ENCODE measurements around the gene CELF4. TPM values are rescaled to one million over a fixed set of nuclear protein-coding genes. Genes with fewer than 3 reads are reported as not detected.

Gene CELF4
- total and polyA plus RNA-seq, 10 of the 15 experiments (the other 5 are each of a cell fraction or from before 2014, with no cell fraction given) = 0.03 to 0.32 TPM; not detected in 8

DNA sequence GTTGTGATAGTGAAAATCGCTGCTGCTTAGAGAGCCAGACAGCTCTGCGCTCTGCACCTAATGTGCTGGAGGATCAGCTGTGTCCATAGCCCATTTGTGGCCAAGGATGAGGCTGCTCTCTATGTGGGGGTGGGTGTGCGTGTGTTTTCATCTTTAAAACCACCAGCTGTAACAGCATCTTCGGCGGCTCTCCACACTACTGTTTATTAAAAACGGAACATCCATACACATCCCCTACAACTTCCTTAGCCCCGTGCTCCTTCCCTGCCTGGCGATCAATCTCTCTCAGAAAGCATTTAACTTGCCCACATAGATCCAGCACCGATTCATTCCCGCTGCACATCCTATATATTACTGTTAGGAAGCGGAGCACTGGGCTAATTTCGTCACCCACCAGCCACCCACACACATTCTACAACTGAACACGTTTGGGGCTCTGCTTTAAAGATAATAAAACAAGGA is 1.6 kb downstream of the CELF4 start:
- POLR2A ChIA-PET = no interaction called here
- no peaks in the 10 kb centered on the region for H3K9me3 ChIP-seq (replicated peaks; ENCODE audit: control insufficient read depth, insufficient read depth, low read length)
- in situ Hi-C loops (cut with MboI) = no loop called here
- no peak overlapping the region for H2AFZ ChIP-seq (ENCODE audit: control insufficient read depth, low read depth, low read length)
- BruUV-seq (replicated peaks) = no TSS peak
- no peak overlapping the region for H3K27ac ChIP-seq (ENCODE audit: control insufficient read depth, insufficient read depth)
- H4K20me1 ChIP-seq (ENCODE audit: control insufficient read depth, insufficient read depth) = no peaks in the 10 kb centered on the region
- H3K9ac ChIP-seq (ENCODE audit: control insufficient read depth, insufficient read depth, low read length) = no peak overlapping the region
- no peak for ATAC-seq
- DNase-seq (ENCODE audit: low read depth, low spot score) = no peak
- H3K4me1 ChIP-seq (ENCODE audit: control insufficient read depth, insufficient read depth, low read length) = no peaks in the 10 kb centered on the region
- WGBS (ENCODE audit: insufficient coverage, insufficient replicate concordance, low lambda C conversion rate, missing lambda C conversion rate) = 35% methylated on average over 13 of the region's 13 CpGs
- no peak overlapping the region for H3K4me2 ChIP-seq (ENCODE audit: control insufficient read depth, insufficient read depth)
- TF ChIP-seq, protein P1, sequence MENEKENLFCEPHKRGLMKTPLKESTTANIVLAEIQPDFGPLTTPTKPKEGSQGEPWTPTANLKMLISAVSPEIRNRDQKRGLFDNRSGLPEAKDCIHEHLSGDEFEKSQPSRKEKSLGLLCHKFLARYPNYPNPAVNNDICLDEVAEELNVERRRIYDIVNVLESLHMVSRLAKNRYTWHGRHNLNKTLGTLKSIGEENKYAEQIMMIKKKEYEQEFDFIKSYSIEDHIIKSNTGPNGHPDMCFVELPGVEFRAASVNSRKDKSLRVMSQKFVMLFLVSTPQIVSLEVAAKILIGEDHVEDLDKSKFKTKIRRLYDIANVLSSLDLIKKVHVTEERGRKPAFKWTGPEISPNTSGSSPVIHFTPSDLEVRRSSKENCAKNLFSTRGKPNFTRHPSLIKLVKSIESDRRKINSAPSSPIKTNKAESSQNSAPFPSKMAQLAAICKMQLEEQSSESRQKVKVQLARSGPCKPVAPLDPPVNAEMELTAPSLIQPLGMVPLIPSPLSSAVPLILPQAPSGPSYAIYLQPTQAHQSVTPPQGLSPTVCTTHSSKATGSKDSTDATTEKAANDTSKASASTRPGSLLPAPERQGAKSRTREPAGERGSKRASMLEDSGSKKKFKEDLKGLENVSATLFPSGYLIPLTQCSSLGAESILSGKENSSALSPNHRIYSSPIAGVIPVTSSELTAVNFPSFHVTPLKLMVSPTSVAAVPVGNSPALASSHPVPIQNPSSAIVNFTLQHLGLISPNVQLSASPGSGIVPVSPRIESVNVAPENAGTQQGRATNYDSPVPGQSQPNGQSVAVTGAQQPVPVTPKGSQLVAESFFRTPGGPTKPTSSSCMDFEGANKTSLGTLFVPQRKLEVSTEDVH (IDR thresholded peaks at IDR 0.05; ENCODE audit: low read depth, partially characterized antibody) = no peak
- TF ChIP-seq NR2F1 (conservative IDR thresholded peaks at IDR 0.05) (no peak), BCL11A (IDR thresholded peaks at IDR 0.05; ENCODE audit: low read depth, low read length) (no peak), EZH2 (IDR thresholded peaks at IDR 0.05; ENCODE audit: borderline replicate concordance, control insufficient read depth, low read depth, low read length) (no peak), BHLHE40 (IDR thresholded peaks at IDR 0.05; ENCODE audit: borderline replicate concordance in 1 of 2, low read depth in 2 of 2, low read length in 1 of 2) (no peak), KAT2A (conservative IDR thresholded peaks at IDR 0.05; ENCODE audit: control insufficient read depth, low read depth, low read length) (no peak), IKZF2 (IDR thresholded peaks at IDR 0.05) (no peak)
- H3K27me3 ChIP-seq (replicated peaks in 1 of 2; ENCODE audit: control insufficient read depth in 2 of 2, insufficient read depth in 2 of 2, low read length in 1 of 2) = peaks cover 0 to 8% of the 10 kb centered on the region in 2 experiments; a peak in 3 of 4 replicates
- H3K79me2 ChIP-seq (ENCODE audit: control insufficient read depth, insufficient read depth, low read length) = no peaks in the 10 kb centered on the region
- CTCF ChIA-PET = no interaction called here
- H3K36me3 ChIP-seq (ENCODE audit: control insufficient read depth in 2 of 2, insufficient read depth in 2 of 2, low read length in 1 of 2) = no peaks in the 10 kb centered on the region
- intact Hi-C loops (cut with micrococcal nuclease; ENCODE audit: unreplicated experiment) = no loop called here
- no peak overlapping the region for H3K4me3 ChIP-seq
- RAD21 ChIA-PET (ENCODE audit: unreplicated experiment) = no interaction called here
- SMC1A ChIA-PET (ENCODE audit: uncharacterized antibody, unreplicated experiment) = no interaction called here
- no peak for FAIRE-seq

All from GM12878 (cell line).